ENCODE data around the gene TRIM14.
A peak's percentile ranks its signal among the peaks of the same experiment; 100 is the strongest.
"Not testable (repeated sequence)": the region's sequence is repeated elsewhere in the genome, so short reads cannot be mapped to it uniquely, and the experiment has no call there.

The TRIM14 gene

GRCh38 chr9:98049288-98050072 is 69.5 kb downstream of the TRIM14 start:
- DNase-seq (ENCODE audit: low read depth) = no peak

GRCh38 chr9:98047002-98047401 is 72.0 kb downstream of the TRIM14 start:
- DNase-seq (ENCODE audit: low read depth) = no peak

GRCh38 chr9:98046180-98046543 is 72.9 kb downstream of the TRIM14 start:
- DNase-seq (ENCODE audit: low read depth) = no peak

GRCh38 chr9:98045234-98046179 is 73.5 kb downstream of the TRIM14 start:
- DNase-seq (ENCODE audit: low read depth) = no peak

- no peak for DNase-seq (ENCODE audit: low read depth)
These were observed 75.1 kb downstream of the TRIM14 start for GRCh38 chr9:98043915-98044314.

- DNase-seq (ENCODE audit: low read depth) = no peak
These were observed 78.8 kb downstream of the TRIM14 start for GRCh38 chr9:98040212-98040611.

- no peak for DNase-seq (ENCODE audit: low read depth)
These were observed 79.4 kb downstream of the TRIM14 start for GRCh38 chr9:98039607-98040017.

- no peak for DNase-seq (ENCODE audit: low read depth)
These were observed 80.1 kb downstream of the TRIM14 start for GRCh38 chr9:98038958-98039357.

GRCh38 chr9:98037357-98037756 is 81.7 kb downstream of the TRIM14 start:
- no peak for DNase-seq (ENCODE audit: low read depth)

GRCh38 chr9:98034593-98035546 is 84.2 kb downstream of the TRIM14 start:
- DNase-seq (ENCODE audit: low read depth) = peak; percentile 96

GRCh38 chr9:98031935-98032334 is 87.1 kb downstream of the TRIM14 start:
- no peak for DNase-seq (ENCODE audit: low read depth)

- no peak for DNase-seq (ENCODE audit: low read depth)
These were observed 87.9 kb downstream of the TRIM14 start for GRCh38 chr9:98031169-98031568.

- DNase-seq (ENCODE audit: low read depth) = no peak
These were observed 94.3 kb downstream of the TRIM14 start for GRCh38 chr9:98024702-98025101.

GRCh38 chr9:98022447-98022846 is 96.6 kb downstream of the TRIM14 start:
- DNase-seq (ENCODE audit: low read depth) = no peak

- no peak for DNase-seq (ENCODE audit: low read depth)
These were observed 97.5 kb downstream of the TRIM14 start for GRCh38 chr9:98021306-98022040.

- DNase-seq (ENCODE audit: low read depth) = no peak
These were observed 98.4 kb downstream of the TRIM14 start for GRCh38 chr9:98020476-98021145.

- DNase-seq (ENCODE audit: low read depth) = not testable (repeated sequence)
These were observed 99.2 kb downstream of the TRIM14 start for GRCh38 chr9:98019869-98020268.
